ENCODE data around the gene EGLN1.

DNA sequence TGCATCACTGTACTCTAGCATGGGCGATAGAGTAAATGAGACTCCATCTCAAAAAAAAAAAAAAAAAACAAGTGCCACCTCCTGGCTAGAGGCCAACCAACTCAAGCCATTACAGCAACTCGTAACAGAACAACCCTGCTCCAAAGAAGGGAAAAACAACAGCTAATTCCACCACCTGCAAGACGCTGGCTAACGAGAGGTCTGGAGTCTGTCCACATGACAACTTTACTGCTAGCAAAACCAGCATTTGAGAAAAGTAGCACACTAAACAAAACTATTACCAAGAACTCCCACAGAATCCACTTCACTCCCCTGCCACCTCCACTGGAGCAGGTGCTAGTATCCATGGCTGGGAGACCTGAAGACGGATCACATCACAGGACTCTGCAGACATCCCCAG is 24.1 kb upstream of the EGLN1 start:
- no peak for TF ChIP-seq CTCF (IDR thresholded peaks at IDR 0.05)
- TF ChIP-seq ZFX (IDR thresholded peaks at IDR 0.05; ENCODE audit: borderline replicate concordance): no peak

All from 22Rv1 (cell line).